Rectal smooth muscle tissue (tissue), 1 donor: ENCODE measurements around the gene PRDM15.

Source experiments
- H3K27ac ChIP-seq: one replicate; pipeline ENCODE4 v1.7.0; 2013; ENCODE audit warnings: low read depth, low read length, inconsistent platforms
- H3K27me3 ChIP-seq: one replicate; pipeline ENCODE4 v1.7.0; 2013; ENCODE audit warnings: low read length; ENCODE audit not compliant: control insufficient read depth, insufficient read depth
- H3K36me3 ChIP-seq: one replicate; pipeline ENCODE4 v1.7.0; 2013; ENCODE audit warnings: low read length; ENCODE audit not compliant: control insufficient read depth, insufficient read depth
- H3K4me1 ChIP-seq: one replicate; pipeline ENCODE4 v1.7.0; 2013; ENCODE audit warnings: low read length; ENCODE audit not compliant: control insufficient read depth, insufficient read depth
- H3K4me3 ChIP-seq: one replicate; pipeline ENCODE4 v1.7.0; 2013; ENCODE audit warnings: low read length
- H3K9ac ChIP-seq: one replicate; pipeline ENCODE4 v1.7.0; 2013; ENCODE audit warnings: low read length

The PRDM15 gene

DNA sequence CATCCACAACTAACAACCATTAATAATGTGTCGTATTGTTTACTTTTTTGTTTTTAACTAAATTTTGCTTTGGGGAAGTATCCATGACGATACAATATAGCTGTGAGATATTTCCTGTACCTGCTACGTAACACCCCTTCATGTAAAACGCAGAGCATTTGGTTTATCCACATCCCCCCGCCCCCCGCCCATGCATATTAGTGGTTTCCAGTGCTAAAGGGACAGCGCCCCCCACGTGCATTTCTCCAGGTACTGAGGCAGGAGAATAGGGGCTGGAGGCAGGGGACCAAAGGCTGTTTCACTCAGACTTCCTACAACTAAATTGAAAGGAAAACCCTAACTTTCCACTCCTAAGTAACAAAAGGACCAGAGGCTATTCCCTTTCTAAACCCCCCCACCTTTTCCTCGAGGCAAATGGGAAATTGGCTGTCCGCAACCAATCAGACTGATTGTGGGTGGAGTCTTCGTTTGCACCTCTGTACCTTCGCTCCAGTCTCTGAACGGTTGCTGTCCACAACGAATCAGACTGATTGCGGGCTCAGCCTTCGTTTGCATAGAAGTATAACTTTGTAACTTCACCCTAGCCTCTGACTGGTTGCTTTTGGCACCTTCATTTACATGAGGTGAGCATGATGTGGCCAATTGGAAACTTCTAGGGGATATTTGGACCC lies 100.1 kb downstream of the PRDM15 start:
- H3K9ac ChIP-seq, result no peak overlapping the region

DNA sequence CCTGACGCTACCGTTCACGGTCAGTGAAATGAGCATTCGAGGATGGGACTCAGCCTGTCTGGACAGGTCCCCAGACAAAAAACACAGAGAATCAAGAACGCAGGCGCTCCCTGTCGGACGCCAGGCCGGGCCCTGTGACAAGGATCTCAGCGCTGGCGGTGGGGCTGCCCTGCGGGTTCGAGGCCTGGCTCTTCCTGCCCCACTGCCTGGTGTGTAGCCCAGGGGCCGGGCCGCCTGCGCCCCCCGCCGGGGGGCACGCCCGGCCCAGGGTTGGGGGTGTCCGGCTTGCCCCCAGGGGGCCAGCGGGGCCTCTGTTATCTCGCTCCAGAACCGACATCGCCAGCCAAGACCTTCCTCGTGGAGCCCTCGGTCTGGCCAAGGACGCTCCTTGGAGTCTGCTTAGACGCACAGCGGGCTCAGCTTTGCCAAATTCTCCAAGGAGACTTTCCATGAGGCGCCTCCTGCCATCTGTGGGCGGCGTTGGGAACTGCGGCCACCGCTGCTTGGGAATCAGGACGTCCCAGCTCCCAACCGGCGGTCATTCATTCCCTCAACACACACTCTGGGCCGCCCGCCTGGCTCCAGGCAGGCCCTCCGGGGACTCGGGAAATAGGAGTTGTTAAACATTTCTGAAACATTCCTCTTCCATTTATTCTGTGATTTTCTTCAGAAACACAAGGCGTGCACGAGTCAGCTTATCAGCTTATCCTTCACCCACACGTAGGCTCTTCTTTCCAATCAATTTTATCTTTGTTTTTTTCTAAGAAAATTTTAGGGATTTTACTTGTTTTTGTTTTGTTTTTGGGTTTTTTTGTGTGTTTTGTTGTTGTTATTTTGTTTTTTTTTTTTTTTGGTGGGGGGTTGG lies 101.0 kb downstream of the PRDM15 start:
- Histone ChIP-seq H3K9ac (no peak overlapping the region), H3K27me3 (peaks cover 7% of the 10 kb centered on the region), H3K27ac (no peak overlapping the region), H3K36me3 (no peaks in the 10 kb centered on the region), H3K4me1 (no peaks in the 10 kb centered on the region), H3K4me3 (no peak overlapping the region)

More for the DNA sequence above, 100.1 kb downstream of the PRDM15 start:
- Histone ChIP-seq H3K4me3 (no peak overlapping the region), H3K27me3 (peaks cover 11% of the 10 kb centered on the region), H3K36me3 (no peaks in the 10 kb centered on the region), H3K27ac (no peak overlapping the region), H3K4me1 (no peaks in the 10 kb centered on the region)

DNA sequence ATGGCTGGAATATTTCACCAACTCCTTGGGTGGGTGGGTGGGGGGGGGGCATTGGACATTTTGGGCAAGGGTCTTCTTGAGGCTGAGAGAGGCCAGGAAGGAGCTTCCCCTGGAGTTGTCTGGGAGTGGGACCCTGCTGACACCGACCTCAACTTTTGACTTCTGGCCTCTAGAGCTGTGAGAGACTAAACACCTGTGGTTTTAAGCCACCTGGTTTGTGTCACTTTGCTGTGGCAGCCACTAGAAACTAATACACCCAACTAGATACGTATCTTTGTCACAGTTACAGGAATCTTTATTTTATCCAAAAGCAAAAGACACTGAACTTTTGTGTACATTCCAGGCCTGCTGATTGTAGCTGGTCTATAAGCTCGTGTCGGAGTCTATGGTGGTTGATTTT lies 102.4 kb downstream of the PRDM15 start:
- H3K4me1 ChIP-seq, result no peaks in the 10 kb centered on the region
- H3K36me3 ChIP-seq, result no peaks in the 10 kb centered on the region
- H3K27me3 ChIP-seq, result peaks cover 12% of the 10 kb centered on the region
- no peak overlapping the region for H3K4me3 ChIP-seq
- H3K9ac ChIP-seq, result no peak overlapping the region
- no peak overlapping the region for H3K27ac ChIP-seq

GRCh38 chr21:41775149-41775472 lies 104.0 kb downstream of the PRDM15 start:
- no peaks in the 10 kb centered on the region for H3K36me3 ChIP-seq
- H3K4me1 ChIP-seq, result no peaks in the 10 kb centered on the region
- H3K27ac ChIP-seq, result no peak overlapping the region
- H3K9ac ChIP-seq, result no peak overlapping the region
- peaks cover 23% of the 10 kb centered on the region for H3K27me3 ChIP-seq
- no peak overlapping the region for H3K4me3 ChIP-seq

DNA sequence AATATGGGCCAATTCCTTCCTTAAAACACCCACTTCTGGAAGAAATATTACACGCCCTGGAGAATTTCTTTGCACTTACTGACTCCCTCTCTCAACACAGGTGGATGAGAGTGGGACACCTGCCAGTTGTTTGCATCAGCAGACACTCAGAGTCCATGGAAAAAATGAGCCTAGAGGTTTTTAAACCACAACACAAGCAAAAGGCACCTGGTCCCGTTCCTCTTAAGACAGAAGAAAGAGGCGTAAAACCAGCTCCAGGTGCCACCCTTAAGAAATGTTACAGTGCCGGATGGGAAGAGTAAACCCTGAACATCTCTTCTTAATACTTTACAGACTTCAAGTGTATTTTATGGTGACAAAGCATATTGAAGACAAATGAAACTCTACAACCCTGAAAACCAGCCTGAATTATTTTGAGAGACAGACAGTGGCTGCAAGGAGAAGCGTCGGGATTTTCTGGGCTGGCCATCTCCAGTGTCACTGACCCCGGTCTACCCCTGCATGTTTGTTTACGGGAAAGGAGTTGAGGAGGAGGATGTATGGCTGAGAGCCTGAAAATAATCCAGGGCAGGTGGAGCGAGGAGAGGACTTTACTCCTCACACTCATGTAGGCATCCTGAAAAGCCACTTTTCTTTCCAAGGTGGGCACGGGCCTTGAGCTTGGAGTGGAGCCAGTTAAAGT lies 104.5 kb downstream of the PRDM15 start:
- peaks cover 26% of the 10 kb centered on the region for H3K27me3 ChIP-seq
- H3K4me1 ChIP-seq, result no peaks in the 10 kb centered on the region
- H3K27ac ChIP-seq, result no peak overlapping the region
- H3K4me3 ChIP-seq, result no peak overlapping the region
- H3K36me3 ChIP-seq, result no peaks in the 10 kb centered on the region
- no peak overlapping the region for H3K9ac ChIP-seq

GRCh38 chr21:41772351-41773080 lies 106.6 kb downstream of the PRDM15 start:
- Histone ChIP-seq H3K27ac (no peak overlapping the region), H3K4me1 (peaks cover 4% of the 10 kb centered on the region), H3K27me3 (peaks cover 34% of the 10 kb centered on the region), H3K9ac (no peak overlapping the region), H3K4me3 (no peak overlapping the region), H3K36me3 (no peaks in the 10 kb centered on the region)

GRCh38 chr21:41771625-41771945 lies 107.6 kb downstream of the PRDM15 start:
- H3K27me3 ChIP-seq, result peaks cover 34% of the 10 kb centered on the region
- no peak overlapping the region for H3K4me3 ChIP-seq
- peaks cover 4% of the 10 kb centered on the region for H3K4me1 ChIP-seq
- no peak overlapping the region for H3K9ac ChIP-seq
- no peak overlapping the region for H3K27ac ChIP-seq
- H3K36me3 ChIP-seq, result no peaks in the 10 kb centered on the region

DNA sequence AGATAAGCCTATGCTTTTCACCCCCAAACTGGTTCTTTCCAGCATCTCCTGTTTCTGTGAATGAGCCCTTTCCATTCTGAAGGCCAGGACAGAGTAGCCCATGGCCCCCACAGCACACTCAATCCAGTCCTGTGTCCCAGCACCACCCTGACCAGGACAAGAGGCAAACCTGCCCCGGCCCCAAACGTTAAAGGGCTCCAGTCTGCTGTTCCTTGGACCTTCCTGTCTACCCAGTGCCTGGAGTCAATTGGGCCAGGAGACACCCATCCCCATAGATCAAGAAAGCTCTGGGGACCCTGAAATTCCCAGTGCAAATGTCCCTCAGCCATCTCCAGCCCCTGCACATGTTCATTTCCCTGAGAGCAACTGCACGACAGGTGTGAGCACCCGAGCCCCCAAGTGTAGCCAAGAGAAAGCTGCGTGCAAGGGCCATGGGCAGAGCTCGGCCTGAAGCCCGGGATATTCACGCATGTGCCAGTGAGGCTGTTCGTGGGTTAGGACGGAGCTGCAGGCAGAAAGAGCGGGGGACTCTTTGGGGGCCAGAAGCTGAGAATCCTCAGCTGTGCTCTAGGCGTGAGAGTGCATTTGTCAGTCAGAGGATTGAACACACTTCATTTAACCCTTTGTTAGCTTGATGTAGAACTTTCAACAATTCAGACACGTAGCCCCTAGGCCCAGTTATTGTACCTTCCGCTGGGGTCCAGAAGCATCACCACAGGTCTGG lies 108.1 kb downstream of the PRDM15 start:
- peaks cover 4% of the 10 kb centered on the region for H3K4me1 ChIP-seq
- no peak overlapping the region for H3K27ac ChIP-seq
- peaks cover 34% of the 10 kb centered on the region for H3K27me3 ChIP-seq
- no peak overlapping the region for H3K9ac ChIP-seq
- H3K36me3 ChIP-seq, result no peaks in the 10 kb centered on the region
- H3K4me3 ChIP-seq, result no peak overlapping the region

DNA sequence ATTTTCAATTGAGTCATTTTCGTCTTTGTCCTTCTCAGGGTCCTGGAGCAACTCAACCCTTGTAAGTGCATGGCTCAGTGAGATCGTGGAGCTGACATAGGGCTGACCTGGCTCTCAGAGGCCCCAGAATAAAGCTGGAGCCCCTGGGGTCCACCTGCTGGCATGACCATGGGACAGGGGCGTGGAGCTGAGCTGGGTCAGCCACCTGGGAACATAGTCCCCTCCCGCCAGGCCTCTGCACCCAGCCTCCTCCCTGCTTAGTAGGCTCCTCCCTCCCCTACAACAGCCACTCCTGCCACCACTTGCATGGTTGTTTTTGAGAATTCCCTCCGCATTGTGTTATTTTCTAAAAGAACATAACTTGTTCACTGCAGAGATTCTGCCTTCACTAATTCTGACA lies 109.2 kb downstream of the PRDM15 start:
- Histone ChIP-seq H3K4me1 (peaks cover 4% of the 10 kb centered on the region), H3K27me3 (peaks cover 32% of the 10 kb centered on the region), H3K4me3 (no peak overlapping the region), H3K27ac (no peak overlapping the region), H3K36me3 (no peaks in the 10 kb centered on the region), H3K9ac (no peak overlapping the region)

- Histone ChIP-seq H3K4me1 (peaks cover 4% of the 10 kb centered on the region), H3K36me3 (no peaks in the 10 kb centered on the region), H3K4me3 (no peak overlapping the region), H3K9ac (no peak overlapping the region), H3K27me3 (peaks cover 32% of the 10 kb centered on the region), H3K27ac (no peak overlapping the region)
Observed at GRCh38 chr21:41769521-41769920, 109.6 kb downstream of the PRDM15 start.

- peaks cover 4% of the 10 kb centered on the region for H3K4me1 ChIP-seq
- H3K4me3 ChIP-seq, result peak overlapping the region; percentile 39
- peaks cover 35% of the 10 kb centered on the region for H3K27me3 ChIP-seq
- no peak overlapping the region for H3K9ac ChIP-seq
- H3K36me3 ChIP-seq, result no peaks in the 10 kb centered on the region
- H3K27ac ChIP-seq, result no peak overlapping the region
Observed at GRCh38 chr21:41769111-41769510, 110.0 kb downstream of the PRDM15 start.
